ENCODE data around the gene P2RY6. TPM values are rescaled to one million over a fixed set of nuclear protein-coding genes. Genes with fewer than 3 reads are reported as not detected.
"Not testable (repeated sequence)": the region's sequence is repeated elsewhere in the genome, so short reads cannot be mapped to it uniquely, and the experiment has no call there.

P2RY6 gene
- not detected in 2 replicates for total RNA-seq

- intact Hi-C loops (cut with micrococcal nuclease): no loop called here
Observed at GRCh38 chr11:73271936-73272679, at the start of gene P2RY6. Gene P2RY6, plus strand, starts transcription at chr11:73272338. Its CDS starts 24,181 bp downstream, at chr11:73296519.

GRCh38 chr11:73223998-73224730, 48.0 kb upstream of the P2RY6 start:
- intact Hi-C loops (cut with micrococcal nuclease): no loop called here

GRCh38 chr11:73225001-73225686, 47.0 kb upstream of the P2RY6 start:
- intact Hi-C loops (cut with micrococcal nuclease): no loop called here

GRCh38 chr11:73225851-73226250, 46.3 kb upstream of the P2RY6 start:
- intact Hi-C loops (cut with micrococcal nuclease): no loop called here

- intact Hi-C loops (cut with micrococcal nuclease): no loop called here
Observed at GRCh38 chr11:73226297-73227006, 45.7 kb upstream of the P2RY6 start.

GRCh38 chr11:73227571-73228211, 44.4 kb upstream of the P2RY6 start:
- intact Hi-C loops (cut with micrococcal nuclease): no loop called here

GRCh38 chr11:73228268-73229134, 43.6 kb upstream of the P2RY6 start:
- intact Hi-C loops (cut with micrococcal nuclease): no loop called here

GRCh38 chr11:73229321-73229895, 42.7 kb upstream of the P2RY6 start:
- intact Hi-C loops (cut with micrococcal nuclease): no loop called here

GRCh38 chr11:73229896-73230875, 42.0 kb upstream of the P2RY6 start:
- intact Hi-C loops (cut with micrococcal nuclease): no loop called here

GRCh38 chr11:73230931-73231330, 41.2 kb upstream of the P2RY6 start:
- intact Hi-C loops (cut with micrococcal nuclease): no loop called here

GRCh38 chr11:73232487-73232886, 39.7 kb upstream of the P2RY6 start:
- intact Hi-C loops (cut with micrococcal nuclease): not testable (repeated sequence)

- intact Hi-C loops (cut with micrococcal nuclease): no loop called here
Observed at GRCh38 chr11:73233211-73233610, 38.9 kb upstream of the P2RY6 start.

- intact Hi-C loops (cut with micrococcal nuclease): no loop called here
Observed at GRCh38 chr11:73233692-73234470, 38.3 kb upstream of the P2RY6 start.

GRCh38 chr11:73234471-73235181, 37.5 kb upstream of the P2RY6 start:
- intact Hi-C loops (cut with micrococcal nuclease): no loop called here

- intact Hi-C loops (cut with micrococcal nuclease): no loop called here
Observed at GRCh38 chr11:73235236-73235786, 36.8 kb upstream of the P2RY6 start.

- intact Hi-C loops (cut with micrococcal nuclease): no loop called here
Observed at GRCh38 chr11:73236205-73236765, 35.9 kb upstream of the P2RY6 start.

Measured in T-helper 2 cell treated with Interferon-gamma antibody and Interleukin-4, amounts not matched to agents 100 ng/mL and 5 ng/mL, for 36 hours (primary cell).